ENCODE measurements around the gene KRT3.

DNA sequence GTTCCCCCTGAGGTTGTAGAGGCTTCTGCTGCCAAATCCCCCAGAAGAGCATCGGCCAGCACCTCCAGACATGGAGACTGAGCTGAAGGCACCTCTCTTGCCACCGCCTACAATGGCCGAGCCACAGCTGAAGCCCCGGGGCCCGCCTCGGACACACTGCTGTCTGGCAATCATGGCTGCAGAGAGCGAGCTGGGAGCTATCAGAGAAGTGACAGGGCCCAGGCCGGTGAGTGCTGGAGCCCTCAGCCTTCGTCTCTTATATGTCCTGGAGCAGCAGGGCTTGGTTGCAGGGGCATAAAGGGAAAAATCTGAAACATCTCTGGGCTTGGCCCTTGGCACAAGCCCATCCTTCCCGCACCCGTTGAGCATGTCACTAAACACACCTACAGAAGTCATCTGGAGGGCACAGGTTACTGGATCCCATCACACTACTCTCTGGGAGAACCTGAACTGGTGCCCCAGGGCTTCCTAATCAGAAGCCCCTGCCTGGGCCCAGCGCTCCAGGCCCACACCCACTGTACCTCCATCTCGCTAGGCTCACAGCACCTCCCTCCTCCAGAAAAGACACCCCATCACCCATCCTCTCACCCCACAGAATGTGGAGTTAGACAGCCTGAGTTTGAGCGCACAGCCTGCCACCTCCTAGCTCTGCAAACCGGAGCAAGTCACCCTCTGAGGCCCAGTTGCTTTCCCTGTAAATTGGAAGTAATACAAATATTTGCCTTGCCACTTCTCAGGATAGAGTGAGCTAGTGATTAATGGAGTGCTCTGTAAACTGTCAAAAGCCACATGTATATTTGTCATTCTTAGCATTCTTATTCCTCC, 18.2 kb upstream of the KRT3 start, which contains the start of gene KRT4:
- TF ChIP-seq CSDC2 (CRISPR knock-in tag; IDR thresholded peaks at IDR 0.05) = no peak
- TF ChIP-seq, protein P1, sequence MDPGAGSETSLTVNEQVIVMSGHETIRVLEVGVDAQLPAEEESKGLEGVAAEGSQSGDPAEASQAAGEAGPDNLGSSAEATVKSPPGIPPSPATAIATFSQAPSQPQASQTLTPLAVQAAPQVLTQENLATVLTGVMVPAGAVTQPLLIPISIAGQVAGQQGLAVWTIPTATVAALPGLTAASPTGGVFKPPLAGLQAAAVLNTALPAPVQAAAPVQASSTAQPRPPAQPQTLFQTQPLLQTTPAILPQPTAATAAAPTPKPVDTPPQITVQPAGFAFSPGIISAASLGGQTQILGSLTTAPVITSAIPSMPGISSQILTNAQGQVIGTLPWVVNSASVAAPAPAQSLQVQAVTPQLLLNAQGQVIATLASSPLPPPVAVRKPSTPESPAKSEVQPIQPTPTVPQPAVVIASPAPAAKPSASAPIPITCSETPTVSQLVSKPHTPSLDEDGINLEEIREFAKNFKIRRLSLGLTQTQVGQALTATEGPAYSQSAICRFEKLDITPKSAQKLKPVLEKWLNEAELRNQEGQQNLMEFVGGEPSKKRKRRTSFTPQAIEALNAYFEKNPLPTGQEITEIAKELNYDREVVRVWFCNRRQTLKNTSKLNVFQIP (CRISPR knock-in tag; IDR thresholded peaks at IDR 0.05; ENCODE audit: borderline replicate concordance, low read depth) = no peak
- TF ChIP-seq TCF4 (CRISPR knock-in tag; IDR thresholded peaks at IDR 0.05; ENCODE audit: borderline replicate concordance) = no peak

Measured in SK-N-SH treated with all-trans-retinoic acid at 6 μM for 48 hours (cell line).